ENCODE results near the gene IFITM10.
"Not testable (repeated sequence)": the region's sequence is repeated elsewhere in the genome, so short reads cannot be mapped to it uniquely, and the experiment has no call there.

DNA sequence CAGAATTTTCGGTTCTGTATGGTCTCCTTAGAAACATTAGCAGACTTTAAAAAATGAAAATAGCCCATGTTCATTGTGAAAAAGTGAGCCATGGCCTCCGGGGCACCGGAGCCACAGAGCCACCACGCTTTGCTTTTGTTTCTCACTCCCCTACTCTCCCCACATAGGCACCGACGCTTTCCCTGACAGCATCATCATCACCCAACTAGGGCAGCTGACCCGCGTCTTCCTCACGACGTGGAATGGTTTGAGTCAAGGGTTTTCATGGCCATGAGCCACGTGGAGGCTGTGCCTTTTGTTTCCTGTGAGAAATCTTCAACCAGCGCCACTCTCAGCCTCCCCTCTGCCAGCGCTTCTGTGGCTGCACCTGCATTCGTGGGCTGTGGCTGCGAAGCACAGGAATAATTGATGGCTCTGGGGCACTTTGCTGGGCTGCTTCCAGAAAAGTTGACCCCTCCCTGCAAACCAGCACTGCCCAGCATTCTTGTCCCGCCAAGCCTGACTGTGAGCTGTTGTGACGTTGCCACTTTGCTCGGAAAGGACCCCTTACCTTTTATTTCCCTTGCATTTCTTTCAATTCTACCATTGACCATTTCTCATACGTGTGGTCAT, 62.0 kb downstream of the IFITM10 start:
- TF ChIP-seq EZH2 (IDR thresholded peaks at IDR 0.05; ENCODE audit: insufficient read depth, poor library complexity, severe bottlenecking); EZH2phosphoT487 (IDR thresholded peaks at IDR 0.05; ENCODE audit: insufficient read depth, low read depth): not testable (repeated sequence)

Measured in GM23248 (cell line).